Raji (cell line): Measurements from ENCODE around the gene ADAMTS12.

Experiments used
- POLR2A ChIP-seq: IDR thresholded peaks from 2 replicates; pipeline ENCODE4 v1.6.1; 2011; ENCODE audit warnings: low read depth, low read length, control low read depth; ENCODE audit not compliant: insufficient read depth

The ADAMTS12 gene

GRCh38 chr5:33523208-33523771 lies 368.5 kb downstream of the ADAMTS12 start:
- TF ChIP-seq POLR2A = no peak

GRCh38 chr5:33516421-33516820 lies 375.4 kb downstream of the ADAMTS12 start:
- no peak for TF ChIP-seq POLR2A

GRCh38 chr5:33513462-33514185 lies 378.2 kb downstream of the ADAMTS12 start:
- no peak for TF ChIP-seq POLR2A

GRCh38 chr5:33509036-33509435 lies 382.8 kb downstream of the ADAMTS12 start:
- TF ChIP-seq POLR2A = no peak

- TF ChIP-seq POLR2A = no peak
Measured at GRCh38 chr5:33507426-33507825, 384.4 kb downstream of the ADAMTS12 start.

GRCh38 chr5:33504570-33504969 lies 387.2 kb downstream of the ADAMTS12 start:
- TF ChIP-seq POLR2A = no peak

GRCh38 chr5:33501899-33502298 lies 389.9 kb downstream of the ADAMTS12 start:
- TF ChIP-seq POLR2A = no peak

- TF ChIP-seq POLR2A = no peak
Measured at GRCh38 chr5:33501260-33501659, 390.5 kb downstream of the ADAMTS12 start.

GRCh38 chr5:33494466-33494865 lies 397.3 kb downstream of the ADAMTS12 start:
- TF ChIP-seq POLR2A = no peak

GRCh38 chr5:33491941-33492340 lies 399.8 kb downstream of the ADAMTS12 start:
- TF ChIP-seq POLR2A = no peak

GRCh38 chr5:33490071-33490665 lies 401.6 kb downstream of the ADAMTS12 start:
- TF ChIP-seq POLR2A = no peak

- no peak for TF ChIP-seq POLR2A
Measured at GRCh38 chr5:33489481-33490067, 402.2 kb downstream of the ADAMTS12 start.

- TF ChIP-seq POLR2A = no peak
Measured at GRCh38 chr5:33488558-33489355, 403.0 kb downstream of the ADAMTS12 start.

GRCh38 chr5:33487236-33487635 lies 404.6 kb downstream of the ADAMTS12 start:
- TF ChIP-seq POLR2A = no peak

- no peak for TF ChIP-seq POLR2A
Measured at GRCh38 chr5:33482335-33482734, 409.5 kb downstream of the ADAMTS12 start.

- no peak for TF ChIP-seq POLR2A
Measured at GRCh38 chr5:33480876-33481275, 410.9 kb downstream of the ADAMTS12 start.

- no peak for TF ChIP-seq POLR2A
Measured at GRCh38 chr5:33479311-33479710, 412.5 kb downstream of the ADAMTS12 start.
